ENCODE measurements around the gene GLRX3.
A peak's percentile ranks its signal among the peaks of the same experiment; 100 is the strongest.
"Not testable (repeated sequence)": the region's sequence is repeated elsewhere in the genome, so short reads cannot be mapped to it uniquely, and the experiment has no call there.

Gene GLRX3

DNA sequence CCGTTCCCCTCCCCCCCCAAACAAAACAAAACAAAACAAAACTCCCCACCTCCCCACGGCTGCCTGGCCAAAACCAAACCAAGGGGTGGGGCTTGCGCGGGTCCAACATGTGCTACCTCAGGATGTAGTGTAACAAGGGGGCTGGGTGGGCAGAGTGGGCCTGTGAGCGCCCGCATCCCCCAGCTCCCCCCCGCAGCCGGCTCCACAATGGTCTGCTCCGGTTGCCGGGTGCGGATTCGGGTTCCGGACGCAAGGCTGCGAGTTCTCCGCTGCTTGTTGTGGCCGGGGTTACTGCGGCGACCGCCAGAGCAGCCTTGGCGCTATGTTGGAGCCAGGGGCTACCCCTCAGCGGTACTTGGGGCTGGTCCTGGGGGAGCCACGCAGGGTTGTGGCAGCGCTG is 30.5 kb upstream of the GLRX3 start:
- no peak overlapping the region for H2AFZ ChIP-seq (ENCODE audit: low read length)
- H4K20me1 ChIP-seq (ENCODE audit: insufficient read depth, low read length) = no peaks in the 10 kb centered on the region
- no peaks in the 10 kb centered on the region for H3K27me3 ChIP-seq (ENCODE audit: insufficient read depth, low read length)
- H3K4me2 ChIP-seq (ENCODE audit: low read length) = no peak overlapping the region
- H3K4me3 ChIP-seq (ENCODE audit: low read depth, low read length, poor library complexity, severe bottlenecking) = no peak overlapping the region
- TF ChIP-seq, protein P1, sequence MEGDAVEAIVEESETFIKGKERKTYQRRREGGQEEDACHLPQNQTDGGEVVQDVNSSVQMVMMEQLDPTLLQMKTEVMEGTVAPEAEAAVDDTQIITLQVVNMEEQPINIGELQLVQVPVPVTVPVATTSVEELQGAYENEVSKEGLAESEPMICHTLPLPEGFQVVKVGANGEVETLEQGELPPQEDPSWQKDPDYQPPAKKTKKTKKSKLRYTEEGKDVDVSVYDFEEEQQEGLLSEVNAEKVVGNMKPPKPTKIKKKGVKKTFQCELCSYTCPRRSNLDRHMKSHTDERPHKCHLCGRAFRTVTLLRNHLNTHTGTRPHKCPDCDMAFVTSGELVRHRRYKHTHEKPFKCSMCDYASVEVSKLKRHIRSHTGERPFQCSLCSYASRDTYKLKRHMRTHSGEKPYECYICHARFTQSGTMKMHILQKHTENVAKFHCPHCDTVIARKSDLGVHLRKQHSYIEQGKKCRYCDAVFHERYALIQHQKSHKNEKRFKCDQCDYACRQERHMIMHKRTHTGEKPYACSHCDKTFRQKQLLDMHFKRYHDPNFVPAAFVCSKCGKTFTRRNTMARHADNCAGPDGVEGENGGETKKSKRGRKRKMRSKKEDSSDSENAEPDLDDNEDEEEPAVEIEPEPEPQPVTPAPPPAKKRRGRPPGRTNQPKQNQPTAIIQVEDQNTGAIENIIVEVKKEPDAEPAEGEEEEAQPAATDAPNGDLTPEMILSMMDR (IDR thresholded peaks at IDR 0.05; ENCODE audit: low read length) = no peak
- TF ChIP-seq EZH2 (IDR thresholded peaks at IDR 0.05; ENCODE audit: borderline replicate concordance, low read length) = no peak
- no peaks in the 10 kb centered on the region for H3F3A ChIP-seq (ENCODE audit: insufficient read depth, low read length)
- no peaks in the 10 kb centered on the region; the same call in 1 of the 2 replicates for H3K36me3 ChIP-seq (ENCODE audit: insufficient read depth, low read length)
- H3K4me1 ChIP-seq (ENCODE audit: insufficient read depth, low read length, severe bottlenecking) = peaks cover 22% of the 10 kb centered on the region
- no peak overlapping the region for H3K9ac ChIP-seq (ENCODE audit: low read length)
- H3K9me3 ChIP-seq (ENCODE audit: low read length) = no peaks in the 10 kb centered on the region
- H3K27ac ChIP-seq (ENCODE audit: low read depth, low read length, poor library complexity, severe bottlenecking) = no peak overlapping the region
- H3K9me2 ChIP-seq (ENCODE audit: low read depth, low read length) = no peaks in the 10 kb centered on the region
- no peaks in the 10 kb centered on the region; the same call in 1 of the 2 replicates for H3K79me2 ChIP-seq (ENCODE audit: insufficient read depth, low read length)

DNA sequence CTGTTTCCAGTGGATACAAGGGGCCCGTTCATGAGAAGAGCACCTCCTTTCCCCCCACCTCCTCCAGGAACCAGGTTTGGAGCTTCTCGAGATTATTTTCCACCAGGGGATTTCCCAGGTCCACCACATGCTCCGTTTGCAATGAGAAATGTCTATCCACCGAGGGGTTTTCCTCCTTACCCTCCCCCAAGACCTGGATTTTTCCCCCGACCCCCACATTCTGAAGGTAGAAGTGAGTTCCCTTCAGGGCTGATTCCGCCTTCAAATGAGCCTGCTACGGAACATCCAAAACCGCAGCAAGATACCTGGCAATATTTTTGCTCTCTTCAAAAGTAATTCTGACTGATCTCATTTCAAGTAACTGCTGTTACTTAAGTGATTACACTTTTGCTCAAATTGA is 28.0 kb upstream of the GLRX3 start:
- peaks cover 29% of the 10 kb centered on the region for H3K4me1 ChIP-seq (ENCODE audit: insufficient read depth, low read length, severe bottlenecking)
- not testable (repeated sequence) for H3K27me3 ChIP-seq (ENCODE audit: insufficient read depth, low read length); H3K79me2 ChIP-seq (ENCODE audit: insufficient read depth, low read length); H3K9me2 ChIP-seq (ENCODE audit: low read depth, low read length); H3K36me3 ChIP-seq (ENCODE audit: insufficient read depth, low read length); H4K20me1 ChIP-seq (ENCODE audit: insufficient read depth, low read length); H3K9ac ChIP-seq (ENCODE audit: low read length); H3K9me3 ChIP-seq (ENCODE audit: low read length); H3F3A ChIP-seq (ENCODE audit: insufficient read depth, low read length); H3K27ac ChIP-seq (ENCODE audit: low read depth, low read length, poor library complexity, severe bottlenecking); H2AFZ ChIP-seq (ENCODE audit: low read length); H3K4me3 ChIP-seq (ENCODE audit: low read depth, low read length, poor library complexity, severe bottlenecking)
- H3K4me2 ChIP-seq (ENCODE audit: low read length) = peak overlapping the region; percentile 36

DNA sequence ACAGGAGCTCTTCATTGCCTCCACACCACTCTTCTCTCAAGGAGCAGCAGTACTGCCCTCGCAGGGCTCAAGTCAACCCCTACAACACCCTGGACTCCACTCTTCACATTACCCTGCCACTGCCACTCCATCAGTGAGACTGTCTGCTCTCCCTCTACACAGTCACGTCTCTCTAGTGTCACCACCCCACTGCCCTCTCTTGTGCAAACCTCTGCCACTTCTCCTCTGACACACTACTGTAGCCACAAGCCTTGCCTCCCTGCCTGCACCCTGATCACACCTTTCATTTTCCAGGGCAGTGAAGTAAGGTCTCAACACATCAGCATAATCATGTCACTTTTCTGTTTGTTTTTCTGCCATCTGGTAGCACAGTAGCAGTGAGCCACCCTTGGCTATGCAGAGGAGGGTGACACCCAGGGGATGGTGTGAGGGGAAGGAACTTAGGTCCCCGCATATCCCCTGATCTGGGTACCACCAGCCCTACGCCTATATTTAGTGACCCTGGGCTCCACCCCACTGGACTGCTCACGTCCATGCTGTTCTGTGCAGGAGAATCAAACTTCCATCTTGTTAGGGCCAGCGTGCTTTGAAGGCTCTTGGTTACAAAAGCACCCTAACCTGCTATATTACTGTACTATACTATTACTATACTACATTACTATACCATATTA is 27.1 kb upstream of the GLRX3 start:
- no peaks in the 10 kb centered on the region for H3K27me3 ChIP-seq (ENCODE audit: insufficient read depth, low read length)
- TF ChIP-seq, protein P1 (IDR thresholded peaks at IDR 0.05; ENCODE audit: low read length) = no peak
- no peak for TF ChIP-seq EZH2 (IDR thresholded peaks at IDR 0.05; ENCODE audit: borderline replicate concordance, low read length)
- H3K9me2 ChIP-seq (ENCODE audit: low read depth, low read length) = no peaks in the 10 kb centered on the region
- H3K4me2 ChIP-seq (ENCODE audit: low read length) = peak overlapping the region; percentile 85
- no peak overlapping the region for H2AFZ ChIP-seq (ENCODE audit: low read length)
- H3K27ac ChIP-seq (ENCODE audit: low read depth, low read length, poor library complexity, severe bottlenecking) = peak overlapping the region; percentile 31
- H4K20me1 ChIP-seq (ENCODE audit: insufficient read depth, low read length) = no peaks in the 10 kb centered on the region
- no peaks in the 10 kb centered on the region; the same call in 1 of the 2 replicates for H3K36me3 ChIP-seq (ENCODE audit: insufficient read depth, low read length)
- H3K79me2 ChIP-seq (ENCODE audit: insufficient read depth, low read length) = no peaks in the 10 kb centered on the region; the same call in 1 of the 2 replicates
- H3K9ac ChIP-seq (ENCODE audit: low read length) = peak overlapping the region; percentile 89
- no peaks in the 10 kb centered on the region for H3K9me3 ChIP-seq (ENCODE audit: low read length)
- H3F3A ChIP-seq (ENCODE audit: insufficient read depth, low read length) = no peaks in the 10 kb centered on the region
- peak overlapping the region; percentile 79 for H3K4me3 ChIP-seq (ENCODE audit: low read depth, low read length, poor library complexity, severe bottlenecking)
- peaks cover 29% of the 10 kb centered on the region for H3K4me1 ChIP-seq (ENCODE audit: insufficient read depth, low read length, severe bottlenecking)

DNA sequence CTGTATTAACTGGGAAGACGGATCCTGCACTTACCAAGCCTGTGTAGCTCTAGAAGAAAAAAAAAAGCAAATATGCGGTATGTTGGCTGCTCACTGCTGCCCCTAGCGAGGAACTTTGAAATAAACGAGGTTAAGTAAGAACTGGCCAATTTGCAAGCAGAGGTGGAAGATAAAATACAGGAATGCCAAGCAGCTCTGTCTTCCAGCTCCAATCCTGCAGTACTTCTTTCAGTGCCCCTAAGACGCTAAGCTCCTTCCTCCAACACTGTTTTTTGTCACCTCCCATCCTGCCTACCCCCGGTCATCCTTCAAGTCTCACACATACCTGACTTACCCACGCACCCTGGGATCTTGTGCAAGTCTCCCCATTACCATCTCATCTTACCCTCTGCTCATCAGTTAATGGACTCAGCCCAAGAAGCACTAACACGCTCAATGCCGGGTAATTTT is 26.4 kb upstream of the GLRX3 start:
- TF ChIP-seq, protein P1 (IDR thresholded peaks at IDR 0.05; ENCODE audit: low read length) = peak; percentile 72
- no peak for TF ChIP-seq EZH2 (IDR thresholded peaks at IDR 0.05; ENCODE audit: borderline replicate concordance, low read length)
- peak overlapping the region; percentile 79 for H3K4me3 ChIP-seq (ENCODE audit: low read depth, low read length, poor library complexity, severe bottlenecking)
- H4K20me1 ChIP-seq (ENCODE audit: insufficient read depth, low read length) = no peaks in the 10 kb centered on the region
- H2AFZ ChIP-seq (ENCODE audit: low read length) = no peak overlapping the region
- no peaks in the 10 kb centered on the region for H3K27me3 ChIP-seq (ENCODE audit: insufficient read depth, low read length)
- H3K9me3 ChIP-seq (ENCODE audit: low read length) = no peaks in the 10 kb centered on the region
- no peaks in the 10 kb centered on the region for H3F3A ChIP-seq (ENCODE audit: insufficient read depth, low read length)
- peaks cover 29% of the 10 kb centered on the region for H3K4me1 ChIP-seq (ENCODE audit: insufficient read depth, low read length, severe bottlenecking)
- peak overlapping the region; percentile 89 for H3K9ac ChIP-seq (ENCODE audit: low read length)
- H3K79me2 ChIP-seq (ENCODE audit: insufficient read depth, low read length) = no peaks in the 10 kb centered on the region; the same call in 1 of the 2 replicates
- peak overlapping the region; percentile 75 for H3K27ac ChIP-seq (ENCODE audit: low read depth, low read length, poor library complexity, severe bottlenecking)
- no peaks in the 10 kb centered on the region for H3K9me2 ChIP-seq (ENCODE audit: low read depth, low read length)
- no peaks in the 10 kb centered on the region; the same call in 1 of the 2 replicates for H3K36me3 ChIP-seq (ENCODE audit: insufficient read depth, low read length)
- H3K4me2 ChIP-seq (ENCODE audit: low read length) = peak overlapping the region; percentile 85

Data from OCI-LY1 (cell line).